GM10847 (cell line): ENCODE measurements around the gene HSPB1.

Experiments used
- POLR2A ChIP-seq: IDR thresholded peaks from 2 replicates; pipeline ENCODE4 v1.6.1; 2011; ENCODE audit not compliant: insufficient read length; ENCODE audit errors: extremely low read depth

Gene HSPB1

DNA sequence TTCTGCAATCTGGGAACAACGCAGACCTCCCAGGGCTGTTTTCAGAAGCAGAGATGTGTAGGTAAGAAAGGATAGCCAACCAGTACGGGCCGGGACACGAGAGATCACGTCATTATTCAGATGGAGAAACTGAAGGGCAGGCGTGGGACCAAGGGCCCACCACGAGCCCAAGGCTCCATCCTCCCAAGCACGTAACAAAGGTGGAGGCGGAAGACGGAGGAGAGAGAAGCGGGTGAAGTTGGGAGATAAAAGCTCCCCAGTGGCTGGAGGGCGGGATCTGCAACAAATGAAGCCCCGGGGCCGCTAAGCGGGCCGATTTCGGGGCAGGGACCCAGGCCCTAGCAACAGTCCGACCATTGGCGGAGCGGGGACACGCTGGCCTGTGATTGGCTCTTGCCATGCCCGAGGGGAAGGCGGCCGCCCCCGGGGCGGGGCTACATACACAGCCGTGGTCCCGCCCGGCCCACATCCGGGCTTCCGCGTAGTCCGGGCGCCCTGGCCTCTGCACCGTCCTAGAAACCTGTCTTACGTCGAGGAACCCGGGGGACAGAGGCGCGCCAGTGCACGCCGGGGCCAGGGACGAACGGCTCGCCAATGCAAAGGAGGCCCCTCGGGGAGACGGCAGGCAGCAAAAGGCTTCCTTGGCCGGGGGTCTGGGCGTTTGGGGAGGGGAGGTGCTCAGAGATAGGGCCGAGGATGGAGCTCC, 15.5 kb downstream of the HSPB1 start:
- peak; percentile 81 for TF ChIP-seq POLR2A

DNA sequence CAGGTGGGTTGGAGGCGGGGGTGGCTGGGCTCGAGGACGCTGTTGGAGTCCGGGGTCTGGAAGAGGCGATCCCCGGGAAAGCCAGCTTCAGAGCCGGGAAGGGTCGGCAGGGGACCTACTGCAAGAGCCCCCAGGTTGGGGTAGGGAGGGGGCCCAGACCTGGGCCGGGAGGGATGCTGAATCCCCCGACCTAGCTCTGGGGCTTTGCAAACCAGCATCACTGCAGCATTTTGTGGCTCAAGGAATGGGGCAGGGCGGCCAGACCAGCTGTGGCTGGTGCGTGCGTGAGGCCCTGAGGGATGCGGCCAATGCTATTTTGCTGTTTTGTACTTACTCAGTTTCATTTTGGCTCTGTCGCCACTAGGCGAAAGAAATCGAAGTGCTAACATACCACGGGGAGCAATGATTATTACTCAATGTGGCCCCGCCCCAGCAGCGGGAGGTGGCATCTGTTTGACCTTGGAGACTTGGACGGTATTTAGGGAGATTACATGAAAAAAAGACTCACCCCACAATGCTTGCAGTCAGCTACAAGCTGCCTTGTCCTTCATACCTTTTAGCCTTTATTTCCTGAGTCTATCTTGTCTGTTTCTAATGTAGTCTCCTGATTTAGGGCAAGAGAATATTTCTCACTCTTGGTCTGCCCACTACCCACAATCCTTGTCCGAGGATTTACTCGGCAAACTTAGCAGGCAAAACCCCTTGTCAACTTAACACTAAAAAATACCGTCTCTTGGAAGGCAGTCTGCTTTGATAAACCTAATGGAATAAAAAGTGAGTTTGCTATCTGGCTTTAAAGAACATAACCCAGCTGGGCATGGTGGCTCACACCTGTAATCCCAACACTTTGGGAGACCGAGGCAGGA, 16.2 kb downstream of the HSPB1 start:
- TF ChIP-seq POLR2A: no peak

DNA sequence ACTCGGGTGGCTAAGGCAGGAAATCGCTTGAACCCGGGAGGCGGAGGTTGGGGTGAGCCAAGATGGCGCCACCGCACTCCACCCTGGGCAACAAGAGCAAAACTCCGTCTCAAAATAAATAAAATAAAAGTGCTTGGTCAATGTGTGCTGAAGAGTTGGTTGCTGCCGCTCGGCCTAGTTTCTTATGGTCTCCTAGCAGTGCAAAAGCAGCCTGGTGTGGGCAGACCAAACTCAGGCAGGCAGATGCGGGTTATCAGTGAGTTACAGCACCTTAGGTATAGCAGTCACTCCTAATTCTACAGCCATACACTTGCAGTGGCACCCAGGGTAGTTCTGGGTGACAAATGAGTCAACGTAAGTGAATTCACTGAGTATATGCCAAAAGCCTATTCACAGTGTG, 22.6 kb downstream of the HSPB1 start:
- TF ChIP-seq POLR2A: no peak

DNA sequence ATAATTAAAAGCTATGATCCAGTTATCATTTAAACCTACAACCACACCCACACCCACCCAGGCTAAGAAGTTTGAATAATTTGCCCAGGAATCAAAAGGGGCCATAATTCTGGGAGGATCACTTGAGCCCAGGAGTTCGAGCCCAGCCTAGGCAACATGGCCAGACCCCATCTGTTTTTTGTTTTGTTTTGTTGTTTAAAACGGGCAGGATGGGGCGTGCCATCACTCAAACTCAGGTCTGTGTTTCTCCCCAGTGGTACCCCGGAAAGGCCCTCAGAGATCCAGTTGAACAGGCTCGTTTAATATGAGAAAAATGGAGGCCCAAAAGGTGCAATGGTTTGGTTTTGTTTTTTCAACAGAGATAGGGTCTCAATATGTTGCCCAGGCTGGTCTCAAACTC, 23.3 kb downstream of the HSPB1 start:
- TF ChIP-seq POLR2A: no peak

DNA sequence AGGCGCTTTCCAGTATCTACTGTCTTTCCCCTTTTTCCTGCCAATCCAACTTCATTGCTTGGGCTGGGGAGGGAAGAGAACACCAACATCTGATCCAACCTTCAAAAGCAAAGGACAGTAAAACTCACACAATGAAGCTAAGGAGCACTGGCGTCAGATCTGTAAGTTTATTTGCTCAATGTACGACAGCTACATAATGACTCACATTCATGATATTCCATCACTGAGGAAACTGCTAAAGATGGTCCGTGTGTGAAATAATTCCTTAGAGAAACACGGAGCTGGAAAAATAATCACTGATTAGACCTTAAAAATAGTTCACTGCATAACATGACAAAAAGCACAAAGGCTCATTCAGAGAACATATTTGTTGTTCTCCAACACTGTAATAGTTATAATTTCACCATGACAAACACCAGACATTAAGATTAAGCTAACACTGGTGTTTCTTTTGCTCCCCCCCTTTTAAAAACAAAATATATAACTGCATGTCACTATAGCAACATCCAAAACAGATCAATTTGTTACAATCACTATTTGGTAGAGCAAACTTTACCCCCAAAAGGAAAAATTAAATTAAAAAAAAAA, 24.3 kb downstream of the HSPB1 start:
- no peak for TF ChIP-seq POLR2A

DNA sequence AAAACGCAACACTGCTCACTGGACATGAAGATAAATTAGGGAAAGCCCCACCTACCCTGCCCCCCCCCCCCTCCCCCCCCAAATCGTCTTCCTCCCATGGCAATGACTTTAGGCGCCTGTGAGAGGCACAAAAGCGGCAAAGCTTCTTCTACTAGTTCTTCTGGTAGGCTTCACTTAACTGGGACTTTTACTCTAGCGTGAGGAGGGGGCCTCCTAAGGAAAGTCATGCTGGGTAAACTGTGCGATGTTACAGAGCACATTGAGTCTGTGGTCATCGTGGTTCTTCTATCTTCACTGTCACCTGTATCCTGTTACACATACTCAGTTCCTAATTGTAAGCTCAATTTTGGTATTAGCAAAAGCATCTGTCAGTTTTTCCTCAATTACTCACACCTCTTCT, 25.1 kb downstream of the HSPB1 start:
- no peak for TF ChIP-seq POLR2A

DNA sequence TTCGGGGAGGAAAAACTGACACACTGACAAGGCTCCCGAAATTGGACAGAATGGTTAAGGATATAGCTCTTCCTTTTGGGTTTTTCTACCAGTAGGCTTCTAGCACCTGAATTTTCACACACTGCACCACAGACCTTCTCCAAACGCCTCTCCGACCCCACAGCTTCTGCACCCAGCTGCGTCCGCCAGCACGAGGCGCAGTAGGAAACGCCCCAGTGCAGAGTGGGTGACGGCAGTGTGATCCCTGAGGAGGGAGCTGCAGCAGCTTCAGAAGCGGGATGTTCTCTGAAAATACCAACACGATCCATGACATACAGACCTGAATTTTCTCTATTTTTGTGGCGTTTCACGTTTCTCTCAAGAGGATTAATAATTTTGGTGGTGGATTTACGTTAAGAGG, 25.9 kb downstream of the HSPB1 start:
- TF ChIP-seq POLR2A: no peak

DNA sequence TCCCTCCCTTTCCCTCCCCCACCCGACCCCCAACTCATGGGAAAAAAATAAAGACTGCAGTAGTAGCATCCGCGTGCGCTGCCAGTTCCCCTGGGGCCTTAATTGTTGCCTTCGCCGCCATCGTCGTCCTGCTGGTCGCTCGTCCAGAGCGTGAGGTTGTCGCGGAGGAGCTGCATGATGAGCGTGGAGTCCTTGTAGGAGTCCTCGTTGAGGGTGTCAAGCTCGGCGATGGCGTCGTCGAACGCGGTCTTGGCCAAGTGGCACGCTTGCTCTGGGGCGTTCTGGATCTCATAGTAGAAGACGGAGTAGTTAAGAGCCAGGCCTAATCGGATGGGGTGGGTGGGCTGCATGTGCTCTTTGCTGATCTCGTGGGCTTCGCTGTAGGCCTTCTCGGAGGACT, 27.0 kb downstream of the HSPB1 start:
- TF ChIP-seq POLR2A: no peak

DNA sequence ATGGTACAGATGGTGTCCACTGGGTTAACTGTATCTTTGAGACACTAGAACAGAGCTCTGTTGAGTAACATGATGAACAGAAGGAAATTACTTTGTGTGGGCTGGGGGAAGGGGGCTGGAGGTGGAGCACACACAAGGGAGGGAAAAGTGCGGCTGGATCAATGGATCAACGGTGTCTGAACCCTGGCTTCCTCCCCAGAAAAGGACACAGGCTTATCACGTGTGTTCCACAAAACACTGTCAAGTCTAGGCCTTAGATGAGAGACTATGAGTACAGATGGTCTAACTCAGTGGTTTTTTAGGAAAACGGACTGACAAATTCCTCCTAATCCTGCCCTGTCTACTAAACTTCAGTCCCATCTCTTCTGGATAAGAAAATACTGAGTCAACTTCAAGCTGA, 27.8 kb downstream of the HSPB1 start:
- no peak for TF ChIP-seq POLR2A

DNA sequence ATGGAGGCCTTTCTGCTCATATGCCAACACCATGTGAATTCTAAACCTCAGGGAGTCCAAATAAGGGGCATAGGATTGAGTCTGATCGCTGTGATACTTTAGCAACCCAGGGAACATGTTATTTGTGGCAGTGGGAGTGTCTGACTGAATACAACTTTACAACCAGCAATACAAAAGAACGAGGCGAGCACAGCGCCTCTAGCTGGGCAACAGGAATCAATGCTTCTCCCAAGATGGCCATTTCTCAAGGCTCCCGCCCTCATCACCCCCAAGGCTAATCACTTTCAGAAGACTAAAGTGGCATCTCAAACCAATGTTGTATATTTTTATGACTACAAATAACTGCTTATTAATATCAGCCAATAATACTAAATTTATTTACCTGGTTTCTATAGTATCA, 28.2 kb downstream of the HSPB1 start:
- TF ChIP-seq POLR2A: no peak

DNA sequence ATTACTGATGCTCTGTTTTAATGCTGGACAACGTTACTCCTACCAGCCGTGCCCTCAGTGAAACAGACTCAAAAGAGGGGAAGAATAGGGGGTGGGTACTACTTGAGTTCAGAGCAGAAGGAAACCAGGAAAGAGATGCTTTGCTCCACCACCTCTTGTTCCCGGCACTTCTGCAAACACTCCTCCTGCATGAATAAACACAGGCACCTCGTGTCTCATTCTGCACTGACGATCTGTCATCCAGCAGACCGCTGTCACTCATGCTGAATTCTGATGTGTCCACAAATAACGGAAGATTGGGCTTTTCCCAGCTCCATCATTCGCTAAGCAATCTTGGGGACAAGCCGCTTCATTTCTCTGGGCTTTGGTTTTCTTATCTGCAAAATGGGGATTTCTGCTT, 29.6 kb downstream of the HSPB1 start:
- TF ChIP-seq POLR2A: no peak

DNA sequence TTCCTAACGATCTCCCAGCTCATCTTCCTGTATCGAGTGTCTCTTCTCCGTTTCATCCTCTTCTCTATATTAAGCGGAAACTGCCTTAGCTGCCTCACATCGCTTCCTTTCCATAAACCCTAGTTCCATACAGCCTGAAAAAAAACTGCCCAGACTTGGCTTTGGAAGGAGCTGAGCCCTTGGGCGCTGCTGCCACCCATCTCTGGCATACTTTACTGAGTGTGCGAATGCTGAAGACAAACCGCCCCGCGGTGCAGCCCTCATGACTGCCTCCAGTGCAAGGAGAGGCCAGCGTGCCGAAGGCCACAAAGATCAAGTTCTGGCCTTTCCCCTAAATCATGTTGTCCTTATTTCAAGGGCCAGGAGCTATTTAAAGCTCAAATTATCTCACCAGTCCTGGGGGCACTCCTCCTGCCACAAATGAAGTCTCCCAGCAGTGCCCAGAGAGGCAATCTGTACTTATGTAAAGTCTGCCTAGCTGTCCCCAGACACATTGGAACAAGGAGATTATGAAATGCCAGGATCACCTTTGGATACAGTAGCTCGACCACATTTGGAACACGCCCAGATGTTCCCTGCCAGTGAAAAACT, 31.1 kb downstream of the HSPB1 start:
- TF ChIP-seq POLR2A: no peak

DNA sequence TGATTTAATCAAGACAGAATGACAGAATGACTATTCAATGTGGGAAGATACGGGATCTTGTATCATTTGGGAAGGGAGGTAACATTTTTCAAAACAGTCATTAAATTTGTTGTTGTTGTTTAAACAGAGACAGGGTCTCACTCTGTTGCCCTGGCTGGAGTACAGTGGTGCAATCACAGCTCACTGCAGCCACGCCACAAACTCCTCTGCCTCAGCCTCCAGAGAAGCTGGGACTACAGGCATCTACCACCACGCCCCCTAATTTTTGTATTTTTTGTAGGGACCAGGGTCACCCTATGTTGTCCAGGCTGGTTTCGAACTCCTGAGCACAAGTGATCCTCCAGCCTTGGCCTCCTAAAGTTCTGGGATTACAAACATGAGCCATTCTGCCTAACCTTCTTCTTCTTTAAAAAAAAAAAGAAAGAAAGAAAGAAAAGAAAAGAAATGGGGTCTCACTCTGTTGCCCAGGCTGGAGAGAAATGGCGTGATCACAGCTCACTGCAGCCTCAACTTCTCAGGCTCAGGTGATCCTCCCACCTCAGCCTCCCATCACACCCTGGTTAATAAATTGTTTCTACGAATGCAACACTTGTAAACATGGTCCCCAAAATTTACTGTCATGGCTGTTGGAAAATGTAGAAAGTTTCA, 32.0 kb downstream of the HSPB1 start:
- no peak for TF ChIP-seq POLR2A

DNA sequence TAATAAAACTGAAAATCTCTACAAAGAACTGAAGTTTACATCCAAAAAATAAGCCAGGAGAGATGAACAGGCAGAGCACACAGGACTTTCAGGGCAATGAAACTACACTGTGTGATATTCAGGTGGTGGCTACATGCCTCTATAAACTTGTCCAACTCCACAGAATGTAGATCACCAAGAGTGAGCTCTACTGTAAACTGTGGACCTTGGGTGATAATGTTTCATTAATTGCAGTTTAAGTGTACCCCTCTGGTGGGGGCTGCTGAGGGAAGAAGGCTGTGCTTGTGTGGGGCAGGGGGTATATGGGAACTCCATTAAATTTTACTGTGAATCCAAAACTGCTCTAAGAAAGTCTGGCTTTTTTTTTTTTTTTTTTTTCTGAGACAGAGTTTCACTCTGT, 33.6 kb downstream of the HSPB1 start:
- TF ChIP-seq POLR2A: no peak

DNA sequence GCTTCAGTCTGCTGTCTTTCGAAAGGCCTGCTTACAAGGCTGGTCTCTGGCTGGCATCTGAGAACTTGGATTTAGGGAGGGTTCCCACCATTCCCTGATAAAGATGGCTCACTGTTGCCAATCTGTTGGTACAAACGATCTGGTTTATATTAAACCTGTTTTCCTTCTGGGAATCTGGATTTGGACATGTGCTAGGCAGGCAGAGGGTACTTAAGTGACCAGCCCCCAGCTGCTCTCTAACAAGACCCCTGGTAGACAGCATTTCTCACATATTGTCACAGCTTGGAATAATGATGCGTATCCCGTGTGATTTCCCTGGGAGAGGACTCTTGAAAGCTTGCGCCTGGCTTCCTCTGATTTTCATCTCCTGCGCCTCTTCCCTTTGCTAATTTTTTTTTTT, 34.7 kb downstream of the HSPB1 start:
- TF ChIP-seq POLR2A: no peak
